ENCODE data around the gene VAV2. TPM values are rescaled to one million over a fixed set of nuclear protein-coding genes. Genes with fewer than 3 reads are reported as not detected.

The VAV2 gene
- total and polyA plus RNA-seq, 2 experiments from 2014 or later, result 8.1 to 28.9 TPM

DNA sequence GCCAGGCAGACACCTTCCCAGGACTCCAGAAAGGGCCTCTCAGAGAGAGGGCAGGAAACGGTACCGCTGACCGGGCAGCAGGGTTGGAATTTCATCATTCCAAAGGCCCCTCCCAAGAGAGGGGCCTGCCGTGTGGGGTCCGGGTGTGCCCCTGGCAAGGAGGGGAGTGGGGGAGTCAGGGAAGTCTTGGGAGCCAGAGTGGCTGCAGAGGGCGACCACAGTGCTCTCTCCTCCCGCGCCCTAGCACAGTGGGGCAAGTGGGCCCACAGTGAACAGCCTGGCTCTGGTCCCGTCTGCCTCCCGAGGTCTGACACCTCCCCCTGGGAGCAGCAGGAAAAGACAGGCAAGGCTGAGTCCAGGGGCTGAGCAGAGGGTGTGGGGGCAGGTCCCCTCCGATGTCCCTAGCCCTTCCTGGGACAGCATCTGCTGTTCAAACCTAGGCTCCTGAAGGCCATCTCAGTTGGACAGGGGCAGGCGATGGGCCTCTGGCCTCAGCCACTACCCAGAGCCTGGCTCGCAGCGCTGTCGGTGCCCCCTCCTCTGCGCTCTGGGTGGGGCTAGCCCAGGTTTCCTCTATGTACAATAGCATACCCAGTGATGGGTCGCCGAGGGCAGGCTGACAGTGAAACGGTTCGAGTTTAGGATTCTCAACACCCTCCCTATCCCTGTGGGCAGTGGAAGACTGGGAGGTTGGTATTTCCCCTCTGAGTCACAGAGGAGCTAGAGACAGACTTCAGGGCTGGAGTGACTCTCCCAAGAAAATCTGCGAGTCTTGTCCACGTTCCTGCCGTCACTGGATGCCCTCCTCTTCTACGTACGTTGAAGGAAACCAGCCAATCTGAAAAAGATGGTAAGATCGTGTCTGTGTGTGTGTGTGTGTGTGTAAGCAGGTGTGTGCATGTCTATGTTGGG, 228.6 kb downstream of the VAV2 start:
- Mint-ChIP-seq H3K4me3 (no peak overlapping the region), H3K36me3 (ENCODE audit: low read depth) (peaks cover 41% of the 10 kb centered on the region), H3K27me3 (ENCODE audit: insufficient read depth, low read depth, poor library complexity) (peaks cover 18% of the 10 kb centered on the region), H3K9me3 (peaks cover 11% of the 10 kb centered on the region; the same call in 2 of the 3 replicates), H3K27ac (no peak overlapping the region; the same call in 1 of the 2 replicates), H3K4me1 (peaks cover 3% of the 10 kb centered on the region; the same call in 2 of the 3 replicates)
- H3K4me3 ChIP-seq, result no peak overlapping the region
- H3K27ac ChIP-seq (ENCODE audit: low read depth), result no peak overlapping the region
- 0 out of 2 replicates have a peak, but pooled peaks cover 3% of the 10 kb centered on the region for H3F3A ChIP-seq (replicated peaks; ENCODE audit: low read depth)
- no peaks in the 10 kb centered on the region for H3K27me3 ChIP-seq (ENCODE audit: insufficient read depth)
- H3K4me1 ChIP-seq (ENCODE audit: insufficient read depth), result no peaks in the 10 kb centered on the region
- DNase-seq (ENCODE audit: low spot score), result no peak
- H4K20me1 ChIP-seq (replicated peaks; ENCODE audit: insufficient read depth), result 0 out of 2 replicates have a peak, but pooled peaks cover 3% of the 10 kb centered on the region
- no peaks in the 10 kb centered on the region for H3K36me3 ChIP-seq (ENCODE audit: insufficient read depth)
- no peaks in the 10 kb centered on the region for H3K9me2 ChIP-seq (ENCODE audit: insufficient read depth)
- no peak overlapping the region for H2AFZ ChIP-seq
- no peak overlapping the region for H3K4me2 ChIP-seq
- no peaks in the 10 kb centered on the region for H3K79me2 ChIP-seq (replicated peaks; ENCODE audit: insufficient read depth)
- no peak for TF ChIP-seq CTCF (conservative IDR thresholded peaks at IDR 0.05; ENCODE audit: low read depth in 2 of 2)
- peak; percentile 28 for ATAC-seq

DNA sequence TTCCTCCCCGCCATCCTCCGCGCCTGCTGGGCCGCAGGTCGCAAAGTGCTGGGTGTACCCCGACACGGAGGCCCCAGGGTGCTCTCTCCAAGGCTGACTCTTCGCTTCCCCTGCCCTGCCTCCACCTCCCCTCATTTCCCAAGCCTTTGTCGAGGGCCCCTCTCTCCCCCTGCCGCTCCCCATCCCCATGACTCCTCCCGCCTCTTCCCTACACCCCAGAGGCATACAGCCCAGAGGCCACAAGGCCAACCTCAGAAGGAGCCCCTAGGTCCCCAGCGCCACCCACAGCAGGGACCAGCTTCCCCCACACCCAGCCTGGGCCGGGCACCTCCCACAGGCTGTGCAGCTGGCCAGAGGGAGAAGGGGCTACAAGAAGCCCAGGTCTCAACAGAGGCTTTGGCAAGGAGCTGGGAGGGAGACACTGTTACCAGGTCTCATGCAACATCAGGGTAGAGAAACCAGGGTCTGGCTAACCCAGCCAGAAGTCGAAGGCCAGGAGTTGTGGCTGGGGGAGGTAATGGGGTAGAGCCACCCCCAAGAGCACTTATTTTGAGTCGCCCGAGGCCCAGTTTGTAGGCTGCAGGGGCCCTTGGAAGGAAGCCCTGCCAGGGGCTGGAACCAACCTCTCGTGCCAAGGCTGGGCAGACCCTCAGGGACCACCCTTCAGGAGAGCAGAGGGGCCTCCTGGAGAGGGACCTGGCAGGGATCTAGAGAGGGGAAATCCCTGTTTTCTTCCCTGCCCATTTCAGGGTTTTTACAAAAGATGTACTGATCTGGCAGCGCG, 229.4 kb downstream of the VAV2 start:
- peaks cover 18% of the 10 kb centered on the region for H3K27me3 Mint-ChIP-seq (ENCODE audit: insufficient read depth, low read depth, poor library complexity)
- Histone ChIP-seq H3K27ac (ENCODE audit: low read depth) (no peak overlapping the region), H3K36me3 (ENCODE audit: insufficient read depth) (no peaks in the 10 kb centered on the region), H3F3A (replicated peaks; ENCODE audit: low read depth) (0 out of 2 replicates have a peak, but pooled peaks cover 3% of the 10 kb centered on the region), H3K4me2 (no peak overlapping the region), H3K9me2 (ENCODE audit: insufficient read depth) (no peaks in the 10 kb centered on the region), H3K4me1 (ENCODE audit: insufficient read depth) (no peaks in the 10 kb centered on the region), H3K27me3 (ENCODE audit: insufficient read depth) (no peaks in the 10 kb centered on the region), H4K20me1 (replicated peaks; ENCODE audit: insufficient read depth) (0 out of 2 replicates have a peak, but pooled peaks cover 3% of the 10 kb centered on the region), H2AFZ (no peak overlapping the region), H3K79me2 (replicated peaks; ENCODE audit: insufficient read depth) (no peaks in the 10 kb centered on the region), H3K4me3 (no peak overlapping the region)
- ATAC-seq, result no peak
- peaks cover 11% of the 10 kb centered on the region; the same call in 2 of the 3 replicates for H3K9me3 Mint-ChIP-seq
- peaks cover 33% of the 10 kb centered on the region for H3K36me3 Mint-ChIP-seq (ENCODE audit: low read depth)
- DNase-seq (ENCODE audit: low spot score), result no peak
- H3K27ac Mint-ChIP-seq, result no peak overlapping the region
- H3K4me3 Mint-ChIP-seq, result no peak overlapping the region
- peaks cover 3% of the 10 kb centered on the region; the same call in 2 of the 3 replicates for H3K4me1 Mint-ChIP-seq
- TF ChIP-seq STAT1 (IDR thresholded peaks at IDR 0.05; ENCODE audit: unreplicated experiment), result no peak
- TF ChIP-seq JUNB (IDR thresholded peaks at IDR 0.05; ENCODE audit: unreplicated experiment), result no peak
- TF ChIP-seq CREB1 (CRISPR knock-in tag; IDR thresholded peaks at IDR 0.05; ENCODE audit: low read depth), result no peak
- TF ChIP-seq ETS1 (IDR thresholded peaks at IDR 0.05), result no peak
- TF ChIP-seq EZH2phosphoT487 (IDR thresholded peaks at IDR 0.05; ENCODE audit: unreplicated experiment), result no peak
- TF ChIP-seq, protein P1, sequence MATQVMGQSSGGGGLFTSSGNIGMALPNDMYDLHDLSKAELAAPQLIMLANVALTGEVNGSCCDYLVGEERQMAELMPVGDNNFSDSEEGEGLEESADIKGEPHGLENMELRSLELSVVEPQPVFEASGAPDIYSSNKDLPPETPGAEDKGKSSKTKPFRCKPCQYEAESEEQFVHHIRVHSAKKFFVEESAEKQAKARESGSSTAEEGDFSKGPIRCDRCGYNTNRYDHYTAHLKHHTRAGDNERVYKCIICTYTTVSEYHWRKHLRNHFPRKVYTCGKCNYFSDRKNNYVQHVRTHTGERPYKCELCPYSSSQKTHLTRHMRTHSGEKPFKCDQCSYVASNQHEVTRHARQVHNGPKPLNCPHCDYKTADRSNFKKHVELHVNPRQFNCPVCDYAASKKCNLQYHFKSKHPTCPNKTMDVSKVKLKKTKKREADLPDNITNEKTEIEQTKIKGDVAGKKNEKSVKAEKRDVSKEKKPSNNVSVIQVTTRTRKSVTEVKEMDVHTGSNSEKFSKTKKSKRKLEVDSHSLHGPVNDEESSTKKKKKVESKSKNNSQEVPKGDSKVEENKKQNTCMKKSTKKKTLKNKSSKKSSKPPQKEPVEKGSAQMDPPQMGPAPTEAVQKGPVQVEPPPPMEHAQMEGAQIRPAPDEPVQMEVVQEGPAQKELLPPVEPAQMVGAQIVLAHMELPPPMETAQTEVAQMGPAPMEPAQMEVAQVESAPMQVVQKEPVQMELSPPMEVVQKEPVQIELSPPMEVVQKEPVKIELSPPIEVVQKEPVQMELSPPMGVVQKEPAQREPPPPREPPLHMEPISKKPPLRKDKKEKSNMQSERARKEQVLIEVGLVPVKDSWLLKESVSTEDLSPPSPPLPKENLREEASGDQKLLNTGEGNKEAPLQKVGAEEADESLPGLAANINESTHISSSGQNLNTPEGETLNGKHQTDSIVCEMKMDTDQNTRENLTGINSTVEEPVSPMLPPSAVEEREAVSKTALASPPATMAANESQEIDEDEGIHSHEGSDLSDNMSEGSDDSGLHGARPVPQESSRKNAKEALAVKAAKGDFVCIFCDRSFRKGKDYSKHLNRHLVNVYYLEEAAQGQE (IDR thresholded peaks at IDR 0.05; ENCODE audit: unreplicated experiment), result no peak

Measured in GM23338 (cell line).